Esophagus (tissue), 2 donors: Measurements from ENCODE around the gene MAST3. TPM values are rescaled to one million over a fixed set of nuclear protein-coding genes. Genes with fewer than 3 reads are reported as not detected.
A peak's percentile ranks its signal among the peaks of the same experiment; 100 is the strongest.

ENCODE experiments used
- H3K27ac ChIP-seq, 2 donors: one replicate each; pipeline ENCODE4 v1.5.1; 2013; ENCODE audit warnings: low read depth in 2 of 2, mild to moderate bottlenecking in 2 of 2, inconsistent platforms in 1 of 2, low read length in 1 of 2, moderate library complexity in 1 of 2
- H3K27me3 ChIP-seq, 2 donors: one replicate each; pipeline ENCODE4 v1.6.1; 2013; ENCODE audit warnings: low read length in 2 of 2, control low read depth in 1 of 2, mild to moderate bottlenecking in 1 of 2; ENCODE audit not compliant: insufficient read depth in 2 of 2, control insufficient read depth in 1 of 2
- H3K36me3 ChIP-seq, 2 donors: one replicate each; pipeline ENCODE4 v1.6.1; 2013; ENCODE audit warnings: low read length in 1 of 2; ENCODE audit not compliant: control insufficient read depth in 2 of 2, insufficient read depth in 2 of 2
- H3K4me1 ChIP-seq, 2 donors: one replicate each; pipeline ENCODE4 v1.6.1; 2013; ENCODE audit warnings: low read length in 1 of 2; ENCODE audit not compliant: control insufficient read depth in 2 of 2, insufficient read depth in 2 of 2
- H3K4me3 ChIP-seq, 2 donors: one replicate each; pipeline ENCODE4 v1.5.1; 2013; ENCODE audit warnings: low read length in 2 of 2, mild to moderate bottlenecking in 2 of 2, low read depth in 1 of 2, moderate library complexity in 1 of 2
- H3K9me3 ChIP-seq, 2 donors: one replicate each; pipeline ENCODE4 v1.6.1; 2013; ENCODE audit warnings: mild to moderate bottlenecking in 2 of 2, low read depth in 1 of 2, low read length in 1 of 2, moderate library complexity in 1 of 2; ENCODE audit not compliant: control insufficient read depth in 2 of 2, insufficient read depth in 1 of 2
- WGBS, 2 donors: extraction: QIAGEN DNeasy Blood & Tissue Kit; methylation state at CpG; one replicate each; pipeline ENCODE4 v1.1.7; 2013; 5-methylcytosine and 5-hydroxymethylcytosine counted together
- polyA plus RNA-seq, 2 donors: library from polyadenylated mRNA; stranded (reverse); fragments of 200-250 nt; gene quantifications; one replicate each; pipeline ENCODE4 v1.2.3, GENCODE V29; 2013
- donor health status: healthy with polysubstance abuse.
- donor health status: Bipolar disorder and iron deficiency.

The MAST3 gene
- polyA plus RNA-seq, 2 donors: 1.5 to 2.5 TPM

GRCh38 chr19:18108897-18109296, 11.3 kb downstream of the MAST3 start:
- no peak overlapping the region for H3K4me3 ChIP-seq
- H3K4me1 ChIP-seq: peaks cover 11 to 19% of the 10 kb centered on the region in 2 donors
- H3K27me3 ChIP-seq: no peaks in the 10 kb centered on the region
- WGBS, 2 donors: 59 to 76% methylated on average over 2 of the region's 2 CpGs
- H3K9me3 ChIP-seq: no peaks in the 10 kb centered on the region
- H3K36me3 ChIP-seq: no peaks in the 10 kb centered on the region
- H3K27ac ChIP-seq: no peak overlapping the region

- Histone ChIP-seq H3K4me3 (peak overlapping the region; percentile 72 to 74), H3K4me1 (peaks cover 11 to 18% of the 10 kb centered on the region in 2 donors), H3K27ac (no peak overlapping the region), H3K27me3 (no peaks in the 10 kb centered on the region), H3K9me3 (no peaks in the 10 kb centered on the region), H3K36me3 (no peaks in the 10 kb centered on the region)
- 53 to 66% methylated on average over 11 to 12 of the region's 12 CpGs for whole genome bisulfite sequencing, 2 donors
Measured at GRCh38 chr19:18109341-18109732, 11.8 kb downstream of the MAST3 start.

GRCh38 chr19:18109733-18110608, 12.4 kb downstream of the MAST3 start:
- peak overlapping the region; percentile 27 to 30 for H3K27ac ChIP-seq
- H3K27me3 ChIP-seq: no peaks in the 10 kb centered on the region
- peak overlapping the region; percentile 72 to 74 for H3K4me3 ChIP-seq
- no peaks in the 10 kb centered on the region for H3K9me3 ChIP-seq
- no peaks in the 10 kb centered on the region for H3K36me3 ChIP-seq
- peaks cover 6 to 12% of the 10 kb centered on the region in 2 donors for H3K4me1 ChIP-seq
- WGBS, 2 donors: 0 to 2% methylated on average over 31 to 92 of the region's 92 CpGs

GRCh38 chr19:18110609-18111232, 13.1 kb downstream of the MAST3 start:
- peak overlapping the region; percentile 72 to 74 for H3K4me3 ChIP-seq
- peaks cover 6 to 12% of the 10 kb centered on the region in 2 donors for H3K4me1 ChIP-seq
- H3K36me3 ChIP-seq: no peaks in the 10 kb centered on the region
- WGBS, 2 donors: 25 to 33% methylated on average over 21 to 22 of the region's 22 CpGs
- H3K27me3 ChIP-seq: no peaks in the 10 kb centered on the region
- H3K9me3 ChIP-seq: no peaks in the 10 kb centered on the region
- peak overlapping the region in 1 of 2 donors; percentile 11 for H3K27ac ChIP-seq

- Histone ChIP-seq H3K36me3 (no peaks in the 10 kb centered on the region), H3K27ac (no peak overlapping the region), H3K27me3 (no peaks in the 10 kb centered on the region), H3K4me3 (no peak overlapping the region), H3K4me1 (peaks cover 6 to 15% of the 10 kb centered on the region in 2 donors), H3K9me3 (no peaks in the 10 kb centered on the region)
- 33 to 37% methylated on average over 9 of the region's 9 CpGs for WGBS, 2 donors
Measured at GRCh38 chr19:18112989-18113478, 15.5 kb downstream of the MAST3 start.

GRCh38 chr19:18113827-18114226, 16.2 kb downstream of the MAST3 start:
- Histone ChIP-seq H3K9me3 (no peaks in the 10 kb centered on the region), H3K27ac (no peak overlapping the region), H3K4me3 (no peak overlapping the region), H3K27me3 (no peaks in the 10 kb centered on the region), H3K36me3 (no peaks in the 10 kb centered on the region), H3K4me1 (peaks cover 6 to 21% of the 10 kb centered on the region in 2 donors)
- WGBS, 2 donors: 91 to 93% methylated on average over 5 of the region's 5 CpGs

- WGBS, 2 donors: 97% methylated on average over 4 of the region's 4 CpGs
Measured at GRCh38 chr19:18114483-18114882, 16.9 kb downstream of the MAST3 start.

GRCh38 chr19:18117364-18117691, 19.8 kb downstream of the MAST3 start:
- no peak overlapping the region for H3K27ac ChIP-seq
- H3K27me3 ChIP-seq: no peaks in the 10 kb centered on the region
- no peaks in the 10 kb centered on the region for H3K9me3 ChIP-seq
- peaks cover 0 to 9% of the 10 kb centered on the region in 2 donors for H3K4me1 ChIP-seq
- H3K36me3 ChIP-seq: peaks cover 0 to 3% of the 10 kb centered on the region in 2 donors
- H3K4me3 ChIP-seq: peak overlapping the region; percentile 36 to 71
- WGBS, 2 donors: 20 to 27% methylated on average over 11 of the region's 11 CpGs

More at GRCh38 chr19:18114483-18114882, 16.9 kb downstream of the MAST3 start:
- Histone ChIP-seq H3K27me3 (no peaks in the 10 kb centered on the region), H3K4me1 (peaks cover 6 to 20% of the 10 kb centered on the region in 2 donors), H3K36me3 (no peaks in the 10 kb centered on the region), H3K4me3 (no peak overlapping the region), H3K9me3 (no peaks in the 10 kb centered on the region), H3K27ac (no peak overlapping the region)

GRCh38 chr19:18117692-18118378, 20.3 kb downstream of the MAST3 start:
- peaks cover 0 to 9% of the 10 kb centered on the region in 2 donors for H3K4me1 ChIP-seq
- no peaks in the 10 kb centered on the region for H3K9me3 ChIP-seq
- no peaks in the 10 kb centered on the region for H3K27me3 ChIP-seq
- H3K27ac ChIP-seq: peak overlapping the region; percentile 36 to 48
- WGBS, 2 donors: 0 to 1% methylated on average over 36 to 86 of the region's 86 CpGs
- H3K4me3 ChIP-seq: peak overlapping the region; percentile 53 to 71
- peaks cover 0 to 7% of the 10 kb centered on the region in 2 donors for H3K36me3 ChIP-seq
